Upper lobe of left lung (tissue), 6 donors: ENCODE data around the gene RUNX1. TPM values are rescaled to one million over a fixed set of nuclear protein-coding genes. Genes with fewer than 3 reads are reported as not detected.

ENCODE experiments used
- ATAC-seq, 2 donors: fragments of 200-7000 bp; cut with Tn5 transposase; one replicate each; pipeline ENCODE4 v1.9.1; 2022; ENCODE audit warnings: mild to moderate bottlenecking in 2 of 2, moderate library complexity in 2 of 2; ENCODE audit not compliant: low FRiP score in 2 of 2
- DNase-seq, 2 donors: peaks; one replicate each; pipeline ENCODE4 v3.0.0-alpha.2; 2019 to 2020
- H3K27ac ChIP-seq, 4 donors: fragments of 200-600 bp; sonication (generic); one replicate each; pipeline ENCODE4 v1.5.1; 2016 to 2019
- H3K27me3 ChIP-seq, 4 donors: fragments of 200-600 bp; sonication (generic); one replicate each; pipeline ENCODE4 v1.5.1; 2017 to 2019
- H3K36me3 ChIP-seq, 4 donors: fragments of 200-600 bp; sonication (generic); one replicate each; pipeline ENCODE4 v1.5.1; 2016 to 2019
- H3K4me1 ChIP-seq, 4 donors: fragments of 200-600 bp; sonication (generic); one replicate each; pipeline ENCODE4 v1.5.1; 2018 to 2019
- H3K4me3 ChIP-seq, 4 donors: fragments of 200-600 bp; sonication (generic); one replicate each; pipeline ENCODE4 v1.5.1; 2017 to 2019; ENCODE audit warnings: mild to moderate bottlenecking in 2 of 4, moderate library complexity in 1 of 4
- H3K9me3 ChIP-seq, 4 donors: fragments of 200-600 bp; sonication (generic); one replicate each; pipeline ENCODE4 v1.5.1; 2018 to 2019
- EP300 ChIP-seq, 4 donors: sonication (generic); formaldehyde crosslinking; IDR thresholded peaks; one replicate each; pipeline ENCODE4 v1.5.1; 2017; ENCODE audit warnings: antibody characterized with exemption in 4 of 4, control low read depth in 2 of 4
- POLR2A ChIP-seq, 4 donors: fragments of 450-650 bp; IDR thresholded peaks; one replicate each; pipeline ENCODE4 v1.5.1; 2016 to 2017; ENCODE audit warnings: antibody characterized with exemption in 4 of 4, mild to moderate bottlenecking in 2 of 4
- POLR2AphosphoS5 ChIP-seq, 2 donors: sonication (generic); formaldehyde crosslinking; IDR thresholded peaks; one replicate each; pipeline ENCODE4 v1.5.1; 2017; ENCODE audit warnings: antibody characterized with exemption in 2 of 2
- WGBS, 2 donors: methylation state at CpG; one replicate each; pipeline ENCODE4 v1.1.5; 2017 to 2018; 5-methylcytosine and 5-hydroxymethylcytosine counted together
- total RNA-seq, 6 donors: library from RNA; depleted of rRNA in 4 of 6; stranded (reverse); fragments of >200 nt in 4 of 6; gene quantifications; one replicate each; pipeline versions ENCODE4 v1.1.0 to v1.2.1, GENCODE V29; 2016 to 2021
- TF ChIP-seq, protein P1 (sequence below), 6 experiments: fragments of 450-650 bp in 4 of 6; fragments of 200-600 bp in 2 of 6; sonication (generic) in 2 of 6; IDR thresholded peaks; one replicate each; pipeline ENCODE4 v1.5.1; 2016 to 2019; ENCODE audit warnings: antibody characterized with exemption in 6 of 6
- donor health status: DM: no; HTN: no; CAD: no; lungs with moderate emphysema.
- donor health status: DM: no; HTN: yes; CAD: no; lungs with severe emphysema.

Gene RUNX1
- total RNA-seq, 6 donors from 2014 or later: 62.2 to 252 (median 98.2) TPM

DNA sequence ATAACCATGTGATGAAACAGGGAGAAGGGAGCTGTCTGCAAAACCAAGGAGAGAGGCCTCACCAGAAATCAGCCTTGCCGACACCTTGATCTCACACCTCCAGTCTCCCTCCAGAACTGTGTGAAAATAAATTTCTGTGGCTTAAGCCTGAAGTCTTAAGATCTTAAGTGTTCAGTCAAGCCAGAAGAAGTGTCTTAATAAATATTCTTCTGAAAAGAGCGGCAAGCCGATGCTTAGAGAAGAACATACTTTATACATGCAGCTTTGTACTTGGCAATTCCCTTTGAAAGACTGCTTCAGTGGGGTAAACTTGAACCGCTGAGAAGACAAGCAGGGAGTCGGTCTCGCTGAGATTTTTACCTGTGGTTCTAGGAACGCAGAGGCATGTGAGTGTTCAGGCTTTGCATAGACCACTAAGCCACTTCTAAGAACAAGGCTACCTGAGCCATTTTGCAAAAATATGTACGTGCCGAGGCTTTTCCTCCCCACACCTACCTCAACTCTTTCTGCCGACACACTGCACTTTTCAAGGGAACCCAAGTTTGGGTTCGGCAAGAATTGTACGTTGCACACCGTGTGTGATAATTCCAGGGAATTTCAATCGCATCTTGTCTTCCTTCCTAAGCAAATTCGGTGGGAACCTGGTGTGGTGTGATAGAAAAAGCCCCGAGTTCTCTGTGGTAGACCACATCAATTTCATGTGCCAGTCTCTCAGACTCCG lies 3.4 kb downstream of the RUNX1 start:
- TF ChIP-seq POLR2AphosphoS5 (IDR thresholded peaks at IDR 0.05): no peak
- no peak for TF ChIP-seq POLR2A (IDR thresholded peaks at IDR 0.05)
- TF ChIP-seq EP300 (IDR thresholded peaks at IDR 0.05): no peak
- TF ChIP-seq, protein P1, sequence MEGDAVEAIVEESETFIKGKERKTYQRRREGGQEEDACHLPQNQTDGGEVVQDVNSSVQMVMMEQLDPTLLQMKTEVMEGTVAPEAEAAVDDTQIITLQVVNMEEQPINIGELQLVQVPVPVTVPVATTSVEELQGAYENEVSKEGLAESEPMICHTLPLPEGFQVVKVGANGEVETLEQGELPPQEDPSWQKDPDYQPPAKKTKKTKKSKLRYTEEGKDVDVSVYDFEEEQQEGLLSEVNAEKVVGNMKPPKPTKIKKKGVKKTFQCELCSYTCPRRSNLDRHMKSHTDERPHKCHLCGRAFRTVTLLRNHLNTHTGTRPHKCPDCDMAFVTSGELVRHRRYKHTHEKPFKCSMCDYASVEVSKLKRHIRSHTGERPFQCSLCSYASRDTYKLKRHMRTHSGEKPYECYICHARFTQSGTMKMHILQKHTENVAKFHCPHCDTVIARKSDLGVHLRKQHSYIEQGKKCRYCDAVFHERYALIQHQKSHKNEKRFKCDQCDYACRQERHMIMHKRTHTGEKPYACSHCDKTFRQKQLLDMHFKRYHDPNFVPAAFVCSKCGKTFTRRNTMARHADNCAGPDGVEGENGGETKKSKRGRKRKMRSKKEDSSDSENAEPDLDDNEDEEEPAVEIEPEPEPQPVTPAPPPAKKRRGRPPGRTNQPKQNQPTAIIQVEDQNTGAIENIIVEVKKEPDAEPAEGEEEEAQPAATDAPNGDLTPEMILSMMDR (IDR thresholded peaks at IDR 0.05): no peak
- Histone ChIP-seq H3K4me3 (peak overlapping the region in 1 of 4 donors; percentile 43), H3K4me1 (peaks cover 18 to 35% (median 21%) of the 10 kb centered on the region in 4 donors), H3K27me3 (no peaks in the 10 kb centered on the region), H3K9me3 (no peaks in the 10 kb centered on the region), H3K36me3 (no peaks in the 10 kb centered on the region), H3K27ac (peak overlapping the region; percentile 73 to 86 (median 84))
- no peak for DNase-seq
- no peak for ATAC-seq
- 66 to 70% methylated on average over 17 of the region's 17 CpGs for WGBS, 2 donors

DNA sequence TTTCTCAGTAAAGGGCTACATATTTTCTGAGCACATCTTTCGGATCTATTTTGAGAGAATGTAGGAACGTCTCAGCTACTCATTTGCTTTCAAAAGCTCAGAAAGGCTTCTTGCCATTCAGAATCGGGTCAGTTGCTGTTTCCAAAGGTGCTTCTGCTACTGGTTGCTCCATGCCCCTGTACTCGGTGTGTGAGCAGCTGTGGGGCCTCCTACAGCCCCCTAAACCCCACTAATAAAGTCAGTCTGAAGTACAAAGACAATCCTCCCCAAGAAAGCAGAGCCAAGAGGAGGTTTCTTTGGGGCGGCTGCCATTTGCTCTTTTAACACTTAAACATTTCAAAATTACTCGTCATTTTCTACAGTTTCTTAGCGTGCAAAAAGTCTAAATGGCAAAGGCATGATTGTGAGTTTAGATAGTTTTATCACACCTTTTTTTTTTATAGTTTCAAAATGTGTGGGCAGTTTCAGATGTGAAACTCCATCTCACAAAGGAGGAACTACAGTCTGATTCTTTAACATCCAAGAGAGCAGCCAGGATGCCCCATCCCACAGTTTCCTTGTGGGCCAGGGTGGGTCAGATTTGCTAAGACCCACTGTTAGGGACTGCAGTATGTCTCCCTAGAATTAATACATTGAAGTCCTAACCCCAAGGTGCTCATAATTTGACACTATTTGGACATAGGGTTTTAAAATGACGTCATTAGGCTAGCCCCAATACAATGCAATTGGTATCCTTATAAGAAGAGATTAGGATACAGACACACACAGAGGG lies 4.1 kb downstream of the RUNX1 start:
- Histone ChIP-seq H3K27ac (peak overlapping the region in 2 of 4 donors; percentile 30 to 31), H3K27me3 (no peaks in the 10 kb centered on the region), H3K9me3 (no peaks in the 10 kb centered on the region), H3K4me1 (peaks cover 11 to 34% (median 15%) of the 10 kb centered on the region in 4 donors), H3K4me3 (no peak overlapping the region), H3K36me3 (no peaks in the 10 kb centered on the region)
- no peak for DNase-seq
- 70 to 78% methylated on average over 8 of the region's 8 CpGs for WGBS, 2 donors
- no peak for TF ChIP-seq EP300 (IDR thresholded peaks at IDR 0.05)
- no peak for TF ChIP-seq POLR2AphosphoS5 (IDR thresholded peaks at IDR 0.05)
- no peak for TF ChIP-seq POLR2A (IDR thresholded peaks at IDR 0.05)
- TF ChIP-seq, protein P1 (IDR thresholded peaks at IDR 0.05): no peak
- no peak for ATAC-seq

DNA sequence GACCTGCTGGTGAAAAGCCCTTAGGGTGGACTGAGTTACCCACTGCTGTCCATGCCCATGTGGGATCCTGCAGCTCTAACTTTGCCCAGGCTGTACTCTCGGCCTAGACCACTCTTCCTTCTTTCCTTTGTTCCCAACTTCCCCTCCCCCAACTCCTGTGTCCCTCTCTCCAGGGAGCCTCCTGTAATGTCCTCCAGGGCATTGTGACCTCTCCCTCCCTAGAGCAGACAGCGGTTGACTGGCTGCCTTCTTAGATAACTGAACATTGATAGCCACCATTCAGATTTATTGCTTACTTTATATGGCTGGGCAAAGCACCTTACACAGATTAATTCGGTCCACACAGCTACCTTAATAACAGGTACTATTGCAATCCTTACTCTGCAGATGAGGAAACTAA lies 5.0 kb downstream of the RUNX1 start:
- Histone ChIP-seq H3K27ac (peak overlapping the region in 2 of 4 donors; percentile 25 to 31), H3K4me3 (no peak overlapping the region), H3K9me3 (no peaks in the 10 kb centered on the region), H3K27me3 (no peaks in the 10 kb centered on the region), H3K36me3 (no peaks in the 10 kb centered on the region), H3K4me1 (peaks cover 8 to 38% (median 15%) of the 10 kb centered on the region in 4 donors)
- ATAC-seq: no peak
- no peak for DNase-seq
- TF ChIP-seq POLR2AphosphoS5 (IDR thresholded peaks at IDR 0.05) (no peak), POLR2A (IDR thresholded peaks at IDR 0.05) (no peak), EP300 (IDR thresholded peaks at IDR 0.05) (no peak)
- TF ChIP-seq, protein P1 (IDR thresholded peaks at IDR 0.05): no peak
- 89% methylated on average over 3 of the region's 3 CpGs for WGBS, 2 donors

DNA sequence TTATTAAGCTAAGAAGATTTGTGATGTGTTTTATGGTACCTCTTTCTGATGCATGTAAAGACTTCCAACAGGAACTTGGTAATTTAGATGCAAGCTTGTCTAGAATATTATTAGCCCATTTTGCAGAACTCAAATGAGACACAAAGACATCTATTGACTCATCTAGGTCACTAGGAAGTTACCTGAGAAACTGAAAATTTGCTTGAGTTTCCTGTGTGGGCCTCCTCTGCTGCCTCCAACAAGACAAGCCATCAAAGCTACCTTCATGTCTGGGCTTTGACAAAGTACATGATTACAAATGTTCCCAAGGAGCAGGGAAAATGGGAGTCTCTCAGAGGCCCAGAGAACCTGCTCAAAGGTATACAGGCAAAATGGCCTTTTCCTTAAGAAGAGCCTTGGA lies 5.6 kb downstream of the RUNX1 start:
- peaks cover 8 to 38% (median 15%) of the 10 kb centered on the region in 4 donors for H3K4me1 ChIP-seq
- ATAC-seq (no peak), DNase-seq (no peak)
- H3K27ac ChIP-seq: peak overlapping the region in 1 of 4 donors; percentile 25
- no peaks in the 10 kb centered on the region for H3K36me3 ChIP-seq
- H3K27me3 ChIP-seq: no peaks in the 10 kb centered on the region
- no peaks in the 10 kb centered on the region for H3K9me3 ChIP-seq
- no peak overlapping the region for H3K4me3 ChIP-seq
- TF ChIP-seq EP300 (IDR thresholded peaks at IDR 0.05) (no peak), POLR2AphosphoS5 (IDR thresholded peaks at IDR 0.05) (no peak), POLR2A (IDR thresholded peaks at IDR 0.05) (no peak)
- TF ChIP-seq, protein P1 (IDR thresholded peaks at IDR 0.05): no peak
